Endothelial cell of umbilical vein (primary cell): Measurements from ENCODE around the gene ADIG. TPM values are rescaled to one million over a fixed set of nuclear protein-coding genes. Genes with fewer than 3 reads are reported as not detected.

Experiments used
- BruUV-seq: library from RNA; stranded (reverse); fragments of 400-500 nt; replicated peaks from 2 replicates; lab custom pipeline; 2021; lab: Mats Ljungman, UMichigan
- CTCF ChIA-PET: fragments of 300-600, 350-600 bp; sonication (Branson Sonifier 250); formaldehyde crosslinking; loops from one replicate; lab custom pipeline; 2021; ENCODE audit warnings: antibody characterized with exemption, inconsistent platforms; lab: Charles Lee
- POLR2A ChIA-PET: fragments of 300-600, 350-600 bp; sonication (Branson Sonifier 250); formaldehyde crosslinking; loops from one replicate; lab custom pipeline; 2021; ENCODE audit warnings: antibody characterized with exemption, inconsistent platforms; lab: Charles Lee
- DNase-seq: peaks from one replicate; pipeline ENCODE4 v3.0.0-alpha.2; 2011; ENCODE audit warnings: low read depth, low spot score
- FAIRE-seq: peaks from 2 replicates; lab custom pipeline; 2011; peaks lifted over from hg19 to GRCh38; lab: Jason Lieb, UNC
- H2AFZ ChIP-seq: 2 replicates; pipeline ENCODE4 v1.6.0; 2012; ENCODE audit warnings: low read depth, low read length, control low read depth, inconsistent platforms
- H3K27ac ChIP-seq: 2 replicates; pipeline ENCODE4 v1.5.1; 2011; ENCODE audit warnings: low read depth, mild to moderate bottlenecking, control low read depth, low read length, moderate library complexity; ENCODE audit not compliant: insufficient read depth
- H3K27me3 ChIP-seq, 2 experiments: 2 replicates each; pipeline versions ENCODE4 v1.6.0 to v1.6.1; 2011; ENCODE audit warnings: low read length in 2 of 2, mixed read lengths in 1 of 2; ENCODE audit not compliant: control insufficient read depth in 2 of 2, insufficient read depth in 2 of 2
- H3K36me3 ChIP-seq, 2 experiments: 2 replicates in 1 of 2; 3 replicates in 1 of 2; pipeline ENCODE4 v1.5.1; 2011; ENCODE audit warnings: low read length in 2 of 2, mild to moderate bottlenecking in 1 of 2, moderate library complexity in 1 of 2; ENCODE audit not compliant: control insufficient read depth in 2 of 2, insufficient read depth in 2 of 2; ENCODE audit errors: extremely low read depth in 1 of 2
- H3K4me1 ChIP-seq: 3 replicates; pipeline ENCODE4 v1.5.1; 2011; ENCODE audit warnings: mild to moderate bottlenecking, low read length; ENCODE audit not compliant: control insufficient read depth, insufficient read depth; ENCODE audit errors: extremely low read depth
- H3K4me2 ChIP-seq: 2 replicates; pipeline ENCODE4 v1.6.1; 2011; ENCODE audit warnings: low read length, control low read depth, mixed read lengths; ENCODE audit not compliant: insufficient read depth
- H3K4me3 ChIP-seq, 3 experiments: fragments of 200-600 bp in 1 of 3; sonication (generic), shearing (Covaris generic) in 1 of 3; replicated peaks in 1 of 3; 2 replicates each; pipeline ENCODE4 v1.5.1; 2011 to 2016; ENCODE audit warnings: control low read depth in 3 of 3, low read length in 3 of 3, mild to moderate bottlenecking in 2 of 3, inconsistent platforms in 1 of 3, low read depth in 1 of 3, moderate library complexity in 1 of 3; ENCODE audit not compliant: insufficient read depth in 1 of 3
- H3K79me2 ChIP-seq: 2 replicates; pipeline ENCODE4 v1.6.0; 2012; ENCODE audit warnings: low read length, inconsistent platforms; ENCODE audit not compliant: control insufficient read depth, insufficient read depth
- H3K9ac ChIP-seq: replicated peaks from 2 replicates; pipeline ENCODE3; 2011; ENCODE audit warnings: low read length, control low read depth; ENCODE audit not compliant: insufficient read depth; ENCODE audit errors: extremely low read depth
- H3K9me1 ChIP-seq: replicated peaks from 3 replicates; pipeline ENCODE4 v1.6.0; 2011; ENCODE audit warnings: mild to moderate bottlenecking, low read length; ENCODE audit not compliant: control insufficient read depth, insufficient read depth; ENCODE audit errors: extremely low read depth
- H3K9me3 ChIP-seq: replicated peaks from 2 replicates; pipeline ENCODE4 v1.5.1; 2012; ENCODE audit warnings: low read length, inconsistent platforms; ENCODE audit not compliant: control insufficient read depth, insufficient read depth
- H4K20me1 ChIP-seq: replicated peaks from 2 replicates; pipeline ENCODE3; 2011; ENCODE audit warnings: mild to moderate bottlenecking, low read length; ENCODE audit not compliant: control insufficient read depth, insufficient read depth; ENCODE audit errors: extremely low read depth
- EZH2 ChIP-seq: IDR thresholded peaks from 2 replicates; pipeline ENCODE4 v1.6.1; 2012; ENCODE audit warnings: borderline replicate concordance, low read depth, mild to moderate bottlenecking, moderate library complexity, low read length, inconsistent platforms; ENCODE audit not compliant: severe bottlenecking
- GATA2 ChIP-seq: IDR thresholded peaks from 2 replicates; pipeline ENCODE4 v1.7.0; 2011; ENCODE audit warnings: low read depth, mild to moderate bottlenecking, moderate library complexity, mixed read lengths, low read length; ENCODE audit not compliant: insufficient read length, insufficient read depth
- MYC ChIP-seq: IDR thresholded peaks from one replicate; pipeline ENCODE4 v1.6.1; 2011; ENCODE audit warnings: mild to moderate bottlenecking, low read depth, low read length
- POLR2A ChIP-seq: IDR thresholded peaks from 2 replicates; pipeline ENCODE4 v1.6.1; 2012; ENCODE audit warnings: low read depth, mild to moderate bottlenecking, control low read depth, low read length
- POLR2AphosphoS5 ChIP-seq: IDR thresholded peaks from 2 replicates; pipeline ENCODE4 v1.6.1; 2012; ENCODE audit warnings: low read depth, mild to moderate bottlenecking, control low read depth, low read length, moderate library complexity; ENCODE audit not compliant: insufficient read depth
- dilution Hi-C: fragments of 300-500 bp; cut with MboI; formaldehyde crosslinking; loops from one replicate; pipeline ENCODE4 v1.15.0; 2019; ENCODE audit warnings: low sequenced_read_pairs; ENCODE audit not compliant: extremely low pct_ligation_motif_present
- intact Hi-C: fragments of 100-400 bp; cut with micrococcal nuclease; formaldehyde crosslinking; loops from one replicate; pipeline ENCODE4 v1.10.0; 2022
- polyA plus RNA-seq, 4 experiments: library from polyadenylated mRNA; depleted of rRNA in 3 of 4; stranded (reverse) in 3 of 4; unstranded in 1 of 4; fragments of >200 nt; gene quantifications; 2 replicates each; pipeline versions ENCODE4 v1.2.1 to v1.2.3, GENCODE V29; 2011 to 2012; ENCODE audit warnings: missing spikeins in 1 of 4
- total RNA-seq: library from RNA; stranded (reverse); gene quantifications from 2 replicates; pipeline ENCODE4 v1.2.3, GENCODE V29; 2021
- TF ChIP-seq, protein P1 (sequence below): IDR thresholded peaks from 2 replicates; pipeline ENCODE4 v1.6.1; 2011; ENCODE audit not compliant: insufficient read depth, insufficient read length
- TF ChIP-seq, protein P2 (sequence below), 2 donors: IDR thresholded peaks; 1 replicate in 1 of 2; 2 replicates in 1 of 2; pipeline ENCODE4 v1.5.1; 2011; ENCODE audit warnings: low read length in 2 of 2, mild to moderate bottlenecking in 2 of 2, moderate library complexity in 2 of 2, control low read depth in 1 of 2, inconsistent platforms in 1 of 2, low read depth in 1 of 2; ENCODE audit not compliant: insufficient read depth in 1 of 2; ENCODE audit errors: extremely low read depth in 1 of 2

Gene ADIG
- total and polyA plus RNA-seq, 2 donors (not counting 3 experiments of a cell fraction or from before 2014, with no cell fraction given) = not detected

DNA sequence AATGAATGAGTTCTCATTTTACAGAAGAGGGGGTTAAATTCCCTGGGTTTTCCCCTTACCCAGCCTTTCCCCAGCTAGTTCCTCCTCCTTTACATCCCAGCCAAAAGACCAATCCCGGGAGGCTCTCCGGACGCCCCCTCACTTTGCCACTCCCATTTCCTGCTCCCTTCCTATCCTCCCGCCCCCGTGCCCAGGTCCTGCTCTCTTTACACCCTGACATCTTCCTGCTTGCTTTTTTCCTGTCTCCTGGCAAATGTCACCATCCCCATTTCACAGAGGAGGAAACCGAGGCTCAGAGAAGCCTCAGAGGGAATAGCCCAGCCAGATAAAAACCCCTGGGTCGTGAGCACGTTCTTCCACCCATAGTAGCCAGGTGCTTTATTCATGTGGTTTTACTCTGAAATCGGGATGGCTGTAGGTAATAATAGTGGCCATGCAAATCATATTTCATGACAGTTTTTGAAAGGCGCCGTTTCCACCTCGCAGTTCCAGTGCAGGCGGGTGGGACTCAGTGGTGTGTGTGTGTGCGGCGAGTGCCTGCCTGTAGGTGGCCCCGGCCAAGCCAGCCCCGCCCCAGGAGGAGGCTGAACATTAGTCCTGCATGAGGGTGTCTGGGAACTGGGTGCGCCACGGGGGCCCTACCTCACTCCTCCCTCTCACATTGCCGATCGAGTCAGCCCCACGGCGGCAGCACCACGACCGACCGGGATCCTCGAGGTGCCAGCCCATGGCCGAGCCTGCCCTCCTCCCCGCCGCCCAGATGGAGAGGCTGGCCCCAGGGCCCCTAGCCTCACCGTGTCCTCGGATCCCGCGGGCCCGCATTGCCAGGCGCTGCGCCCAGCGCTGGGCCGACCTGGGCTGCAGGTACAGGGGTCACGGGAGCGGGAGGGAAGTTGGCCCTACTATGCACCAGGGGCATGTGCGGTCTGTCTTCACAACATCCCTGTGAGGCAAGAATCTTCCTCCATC, 20.5 kb downstream of the ADIG start, which contains the start of gene ARHGAP40:
Gene ARHGAP40 (plus strand): TSS at position 594 of the 969 bp plus-strand sequence.
- H3K4me3 ChIP-seq = peak within 1 kb of the TSS in 1 of 3 experiments; percentile 5
- DNase-seq = no peak

More for the DNA sequence above, 20.5 kb downstream of the ADIG start, which contains the start of gene ARHGAP40:
- Histone ChIP-seq H3K9me1 (no peaks in the 10 kb centered on the region), H3K27ac (no peak within 1 kb of the TSS), H3K4me1 (peaks cover 19% of the 10 kb centered on the region), H2AFZ (peak within 1 kb of the TSS; percentile 84), H3K4me2 (peak within 1 kb of the TSS; percentile 31), H3K27me3 (peaks cover 0 to 1% of the 10 kb centered on the region in 2 experiments), H3K79me2 (no peaks in the 10 kb centered on the region), H3K9ac (no peak within 1 kb of the TSS), H3K36me3 (no peaks in the 10 kb centered on the region), H3K9me3 (no peaks in the 10 kb centered on the region), H4K20me1 (no peaks in the 10 kb centered on the region)
- POLR2A ChIA-PET = no interaction called here
- BruUV-seq = no TSS peak
- FAIRE-seq = peak; percentile 46
- intact Hi-C loops = no loop called here
- dilution Hi-C loops = no loop called here
- TF ChIP-seq POLR2AphosphoS5 (no peak), EZH2 (no peak), GATA2 (no peak), MYC (no peak), POLR2A (no peak)
- TF ChIP-seq, protein P1, sequence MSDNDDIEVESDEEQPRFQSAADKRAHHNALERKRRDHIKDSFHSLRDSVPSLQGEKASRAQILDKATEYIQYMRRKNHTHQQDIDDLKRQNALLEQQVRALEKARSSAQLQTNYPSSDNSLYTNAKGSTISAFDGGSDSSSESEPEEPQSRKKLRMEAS = no peak
- TF ChIP-seq, protein P2, sequence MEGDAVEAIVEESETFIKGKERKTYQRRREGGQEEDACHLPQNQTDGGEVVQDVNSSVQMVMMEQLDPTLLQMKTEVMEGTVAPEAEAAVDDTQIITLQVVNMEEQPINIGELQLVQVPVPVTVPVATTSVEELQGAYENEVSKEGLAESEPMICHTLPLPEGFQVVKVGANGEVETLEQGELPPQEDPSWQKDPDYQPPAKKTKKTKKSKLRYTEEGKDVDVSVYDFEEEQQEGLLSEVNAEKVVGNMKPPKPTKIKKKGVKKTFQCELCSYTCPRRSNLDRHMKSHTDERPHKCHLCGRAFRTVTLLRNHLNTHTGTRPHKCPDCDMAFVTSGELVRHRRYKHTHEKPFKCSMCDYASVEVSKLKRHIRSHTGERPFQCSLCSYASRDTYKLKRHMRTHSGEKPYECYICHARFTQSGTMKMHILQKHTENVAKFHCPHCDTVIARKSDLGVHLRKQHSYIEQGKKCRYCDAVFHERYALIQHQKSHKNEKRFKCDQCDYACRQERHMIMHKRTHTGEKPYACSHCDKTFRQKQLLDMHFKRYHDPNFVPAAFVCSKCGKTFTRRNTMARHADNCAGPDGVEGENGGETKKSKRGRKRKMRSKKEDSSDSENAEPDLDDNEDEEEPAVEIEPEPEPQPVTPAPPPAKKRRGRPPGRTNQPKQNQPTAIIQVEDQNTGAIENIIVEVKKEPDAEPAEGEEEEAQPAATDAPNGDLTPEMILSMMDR (IDR thresholded peaks at IDR 0.05; ENCODE audit: extremely low read depth in 1 of 2, insufficient read depth in 1 of 2, low read depth in 1 of 2, low read length in 2 of 2) = peak; percentile 15 to 43
- CTCF ChIA-PET = no interaction called here
